ENCODE measurements around the gene CASK.

The CASK gene

GRCh38 chrX:41482154-41482850, 441.1 kb downstream of the CASK start:
- no peak for TF ChIP-seq TAF1 (IDR thresholded peaks at IDR 0.05; ENCODE audit: borderline replicate concordance, low read depth, low read length)
- no peak for TF ChIP-seq POLR2A (IDR thresholded peaks at IDR 0.05; ENCODE audit: low read depth, low read length)
- TF ChIP-seq POLR2AphosphoS5 (IDR thresholded peaks at IDR 0.05; ENCODE audit: low read depth, low read length): no peak
- no peak for FAIRE-seq
- DNase-seq (ENCODE audit: insufficient read length): no peak

GRCh38 chrX:41481264-41482109, 441.9 kb downstream of the CASK start:
- FAIRE-seq: no peak
- DNase-seq (ENCODE audit: insufficient read length): no peak
- no peak for TF ChIP-seq POLR2AphosphoS5 (IDR thresholded peaks at IDR 0.05; ENCODE audit: low read depth, low read length)
- no peak for TF ChIP-seq POLR2A (IDR thresholded peaks at IDR 0.05; ENCODE audit: low read depth, low read length)
- TF ChIP-seq TAF1 (IDR thresholded peaks at IDR 0.05; ENCODE audit: borderline replicate concordance, low read depth, low read length): no peak

- no peak for TF ChIP-seq TAF1 (IDR thresholded peaks at IDR 0.05; ENCODE audit: borderline replicate concordance, low read depth, low read length)
- TF ChIP-seq POLR2AphosphoS5 (IDR thresholded peaks at IDR 0.05; ENCODE audit: low read depth, low read length): no peak
- no peak for TF ChIP-seq POLR2A (IDR thresholded peaks at IDR 0.05; ENCODE audit: low read depth, low read length)
- DNase-seq (ENCODE audit: insufficient read length) (no peak), FAIRE-seq (no peak)
Observed at GRCh38 chrX:41480508-41481260, 442.7 kb downstream of the CASK start.

GRCh38 chrX:41478381-41478911, 444.9 kb downstream of the CASK start:
- DNase-seq (ENCODE audit: insufficient read length) (no peak), FAIRE-seq (no peak)
- TF ChIP-seq TAF1 (IDR thresholded peaks at IDR 0.05; ENCODE audit: borderline replicate concordance, low read depth, low read length) (no peak), POLR2A (IDR thresholded peaks at IDR 0.05; ENCODE audit: low read depth, low read length) (no peak), POLR2AphosphoS5 (IDR thresholded peaks at IDR 0.05; ENCODE audit: low read depth, low read length) (no peak)

- no peak for FAIRE-seq
- DNase-seq (ENCODE audit: insufficient read length): no peak
- TF ChIP-seq TAF1 (IDR thresholded peaks at IDR 0.05; ENCODE audit: borderline replicate concordance, low read depth, low read length): no peak
- TF ChIP-seq POLR2AphosphoS5 (IDR thresholded peaks at IDR 0.05; ENCODE audit: low read depth, low read length): no peak
Observed at GRCh38 chrX:41475591-41476241, 447.6 kb downstream of the CASK start.

- TF ChIP-seq TAF1 (IDR thresholded peaks at IDR 0.05; ENCODE audit: borderline replicate concordance, low read depth, low read length) (no peak), POLR2A (IDR thresholded peaks at IDR 0.05; ENCODE audit: low read depth, low read length) (no peak), POLR2AphosphoS5 (IDR thresholded peaks at IDR 0.05; ENCODE audit: low read depth, low read length) (no peak)
- no peak for DNase-seq (ENCODE audit: insufficient read length)
- no peak for FAIRE-seq
Observed at GRCh38 chrX:41475191-41475590, 448.2 kb downstream of the CASK start.

- DNase-seq (ENCODE audit: insufficient read length) (no peak), FAIRE-seq (no peak)
- TF ChIP-seq POLR2AphosphoS5 (IDR thresholded peaks at IDR 0.05; ENCODE audit: low read depth, low read length) (no peak), TAF1 (IDR thresholded peaks at IDR 0.05; ENCODE audit: borderline replicate concordance, low read depth, low read length) (no peak), POLR2A (IDR thresholded peaks at IDR 0.05; ENCODE audit: low read depth, low read length) (no peak)
Observed at GRCh38 chrX:41474726-41475100, 448.6 kb downstream of the CASK start.

GRCh38 chrX:41473936-41474725, 449.2 kb downstream of the CASK start:
- DNase-seq (ENCODE audit: insufficient read length) (no peak), FAIRE-seq (no peak)
- no peak for TF ChIP-seq POLR2AphosphoS5 (IDR thresholded peaks at IDR 0.05; ENCODE audit: low read depth, low read length)
- no peak for TF ChIP-seq POLR2A (IDR thresholded peaks at IDR 0.05; ENCODE audit: low read depth, low read length)
- no peak for TF ChIP-seq TAF1 (IDR thresholded peaks at IDR 0.05; ENCODE audit: borderline replicate concordance, low read depth, low read length)

GRCh38 chrX:41472231-41472815, 451.0 kb downstream of the CASK start:
- DNase-seq (ENCODE audit: insufficient read length): no peak
- TF ChIP-seq POLR2AphosphoS5 (IDR thresholded peaks at IDR 0.05; ENCODE audit: low read depth, low read length) (no peak), POLR2A (IDR thresholded peaks at IDR 0.05; ENCODE audit: low read depth, low read length) (no peak), TAF1 (IDR thresholded peaks at IDR 0.05; ENCODE audit: borderline replicate concordance, low read depth, low read length) (no peak)
- no peak for FAIRE-seq

GRCh38 chrX:41471786-41472185, 451.6 kb downstream of the CASK start:
- TF ChIP-seq TAF1 (IDR thresholded peaks at IDR 0.05; ENCODE audit: borderline replicate concordance, low read depth, low read length) (no peak), POLR2A (IDR thresholded peaks at IDR 0.05; ENCODE audit: low read depth, low read length) (no peak), POLR2AphosphoS5 (IDR thresholded peaks at IDR 0.05; ENCODE audit: low read depth, low read length) (no peak)
- FAIRE-seq (no peak), DNase-seq (ENCODE audit: insufficient read length) (no peak)
